GM19238 (cell line): ENCODE results near the gene SPATA21.

ENCODE experiments used
- DNase-seq: peaks from one replicate; pipeline ENCODE4 v3.0.0; 2011; ENCODE audit warnings: low spot score; ENCODE audit not compliant: insufficient read length

The SPATA21 gene

GRCh38 chr1:16451841-16452528 lies 14.8 kb upstream of the SPATA21 start:
- DNase-seq = no peak

- no peak for DNase-seq
Observed at GRCh38 chr1:16450863-16451481, 13.7 kb upstream of the SPATA21 start.

- DNase-seq = no peak
Observed at GRCh38 chr1:16449666-16450065, 12.4 kb upstream of the SPATA21 start.

- no peak for DNase-seq
Observed at GRCh38 chr1:16449065-16449464, 11.8 kb upstream of the SPATA21 start.

- DNase-seq = no peak
Observed at GRCh38 chr1:16447641-16448040, 10.4 kb upstream of the SPATA21 start.

- no peak for DNase-seq
Observed at GRCh38 chr1:16446116-16446515, 8.9 kb upstream of the SPATA21 start.

GRCh38 chr1:16445052-16445451 lies 7.8 kb upstream of the SPATA21 start:
- DNase-seq = no peak

GRCh38 chr1:16443975-16444770 lies 6.9 kb upstream of the SPATA21 start:
- no peak for DNase-seq

GRCh38 chr1:16442941-16443340 lies 5.7 kb upstream of the SPATA21 start:
- DNase-seq = no peak

GRCh38 chr1:16442265-16442664 lies 5.0 kb upstream of the SPATA21 start:
- DNase-seq = no peak

- no peak for DNase-seq
Observed at GRCh38 chr1:16441282-16441665, 4.0 kb upstream of the SPATA21 start.

- peak; percentile 95 for DNase-seq
Observed at GRCh38 chr1:16440470-16441281, 3.5 kb upstream of the SPATA21 start, which contains the start of gene NECAP2. TSS of gene NECAP2 (plus strand) at chr1:16440724. CDS start at chr1:16440762, 38 bp downstream.

- DNase-seq = no peak
Observed at GRCh38 chr1:16440131-16440469, 2.9 kb upstream of the SPATA21 start.

GRCh38 chr1:16438924-16439323 lies 1.7 kb upstream of the SPATA21 start:
- DNase-seq = no peak

GRCh38 chr1:16438516-16438915 lies 1.3 kb upstream of the SPATA21 start:
- DNase-seq = no peak

GRCh38 chr1:16434501-16434900 lies 2.7 kb downstream of the SPATA21 start:
- no peak for DNase-seq

GRCh38 chr1:16434007-16434406 lies 3.2 kb downstream of the SPATA21 start:
- DNase-seq = no peak

- DNase-seq = no peak
Observed at GRCh38 chr1:16433030-16433429, 4.2 kb downstream of the SPATA21 start.

- no peak for DNase-seq
Observed at GRCh38 chr1:16430606-16431005, 6.6 kb downstream of the SPATA21 start.

GRCh38 chr1:16425125-16426025 lies 11.8 kb downstream of the SPATA21 start:
- no peak for DNase-seq

GRCh38 chr1:16422041-16422440 lies 15.2 kb downstream of the SPATA21 start:
- DNase-seq = no peak
